PC-3 (cell line): Measurements from ENCODE around the gene LHFPL3. TPM values are rescaled to one million over a fixed set of nuclear protein-coding genes. Genes with fewer than 3 reads are reported as not detected.

Experiments used
- ATAC-seq: fragments of 200-7000 bp; cut with Tn5 transposase; 2 replicates; pipeline ENCODE4 v1.9.1; 2020; ENCODE audit warnings: mild to moderate bottlenecking, moderate library complexity
- BruUV-seq: library from RNA; stranded (reverse); fragments of 400-500 nt; replicated peaks from 2 replicates; lab custom pipeline; 2021; lab: Mats Ljungman, UMichigan
- CTCF ChIA-PET: fragments of 300-600 bp; sonication (Branson Sonifier 250); formaldehyde crosslinking; loops from one replicate; lab custom pipeline; 2022; ENCODE audit warnings: antibody characterized with exemption; lab: Charles Lee
- POLR2A ChIA-PET: fragments of 300-600 bp; sonication (Branson Sonifier 250); formaldehyde crosslinking; loops from one replicate; lab custom pipeline; 2022; ENCODE audit warnings: antibody characterized with exemption; ENCODE audit not compliant: unreplicated experiment; lab: Charles Lee
- DNase-seq: peaks from one replicate; pipeline ENCODE4 v3.0.0-alpha.2; 2015
- H2AFZ ChIP-seq: fragments of 300-600 bp; sonication (generic); 2 replicates; pipeline ENCODE4 v1.6.0; 2016; ENCODE audit warnings: antibody characterized with exemption, low read length
- H3F3A ChIP-seq: fragments of 300-600 bp; sonication (generic); one replicate; pipeline ENCODE4 v1.6.0; 2017; ENCODE audit warnings: antibody characterized with exemption, low read length, control low read depth, mild to moderate bottlenecking; ENCODE audit not compliant: unreplicated experiment
- H3K27ac ChIP-seq: fragments of 300-600 bp; sonication (generic); 2 replicates; pipeline ENCODE4 v1.5.1; 2016; ENCODE audit warnings: mild to moderate bottlenecking, low read length
- H3K27me3 ChIP-seq: fragments of 300-600 bp; sonication (generic); 2 replicates; pipeline ENCODE4 v1.6.1; 2016; ENCODE audit warnings: low read length, mixed read lengths
- H3K36me3 ChIP-seq: fragments of 300-600 bp; sonication (generic); 2 replicates; pipeline ENCODE4 v1.6.1; 2016; ENCODE audit warnings: low read depth, mixed run types, low read length, mixed read lengths
- H3K4me1 ChIP-seq: fragments of 300-600 bp; sonication (generic); 2 replicates; pipeline ENCODE4 v1.5.1; 2016; ENCODE audit warnings: low read length; ENCODE audit not compliant: insufficient read depth
- H3K4me2 ChIP-seq: fragments of 300-600 bp; sonication (generic); 2 replicates; pipeline ENCODE4 v1.6.0; 2016; ENCODE audit warnings: low read length
- H3K4me3 ChIP-seq: fragments of 300-600 bp; sonication (generic); 2 replicates; pipeline ENCODE4 v1.5.1; 2016; ENCODE audit warnings: mild to moderate bottlenecking, low read length, mixed read lengths
- H3K79me2 ChIP-seq: fragments of 300-600 bp; sonication (generic); 2 replicates; pipeline ENCODE4 v1.6.1; 2017; ENCODE audit warnings: low read length, mixed read lengths
- H3K9ac ChIP-seq: fragments of 300-600 bp; sonication (generic); 2 replicates; pipeline ENCODE4 v1.6.0; 2016; ENCODE audit warnings: mild to moderate bottlenecking, low read length
- H3K9me2 ChIP-seq: fragments of 300-600 bp; sonication (generic); replicated peaks from 2 replicates; pipeline ENCODE4 v1.6.1; 2016; ENCODE audit warnings: mixed run types, low read length, mixed read lengths
- H3K9me3 ChIP-seq: fragments of 300-600 bp; sonication (generic); 2 replicates; pipeline ENCODE4 v1.6.1; 2016; ENCODE audit warnings: low read length, mixed read lengths
- H4K20me1 ChIP-seq: fragments of 300-600 bp; sonication (generic); 2 replicates; pipeline ENCODE4 v1.6.1; 2016; ENCODE audit warnings: low read length, mixed read lengths
- EZH2 ChIP-seq: fragments of 300-600 bp; sonication (generic); IDR thresholded peaks from one replicate; pipeline ENCODE4 v1.6.1; 2017; ENCODE audit warnings: antibody characterized with exemption, mild to moderate bottlenecking, low read length; ENCODE audit not compliant: unreplicated experiment
- EZH2phosphoT487 ChIP-seq: fragments of 300-600 bp; sonication (generic); IDR thresholded peaks from 2 replicates; pipeline ENCODE4 v1.6.1; 2018; ENCODE audit warnings: mild to moderate bottlenecking, antibody characterized with exemption, low read length, borderline replicate concordance
- intact Hi-C: fragments of 100-400 bp; cut with micrococcal nuclease; formaldehyde crosslinking; loops from 2 replicates; pipeline ENCODE4 v1.9.0; 2023
- total RNA-seq: library from RNA; depleted of rRNA; stranded (reverse); fragments of >200 nt; gene quantifications from 2 replicates; pipeline ENCODE4 v1.2.3, GENCODE V29; 2014
- TF ChIP-seq, protein P1 (sequence below): fragments of 300-600 bp; sonication (generic); conservative IDR thresholded peaks from 2 replicates; pipeline ENCODE4 v1.5.1; 2017; ENCODE audit warnings: antibody characterized with exemption, low read depth, mild to moderate bottlenecking, low read length

LHFPL3 gene
- total RNA-seq, 1 experiment from 2014 or later, result not detected

- Histone ChIP-seq H3K27me3 (peaks cover 26% of the 10 kb centered on the region), H3K9me3 (no peaks in the 10 kb centered on the region), H3K4me2 (no peak overlapping the region), H4K20me1 (no peaks in the 10 kb centered on the region), H3K36me3 (no peaks in the 10 kb centered on the region), H3K9me2 (no peaks in the 10 kb centered on the region), H3F3A (no peaks in the 10 kb centered on the region), H3K79me2 (no peaks in the 10 kb centered on the region), H2AFZ (no peak overlapping the region), H3K4me1 (no peaks in the 10 kb centered on the region), H3K27ac (no peak overlapping the region), H3K9ac (no peak overlapping the region), H3K4me3 (no peak overlapping the region)
- TF ChIP-seq EZH2phosphoT487 (no peak), EZH2 (no peak)
- TF ChIP-seq, protein P1, sequence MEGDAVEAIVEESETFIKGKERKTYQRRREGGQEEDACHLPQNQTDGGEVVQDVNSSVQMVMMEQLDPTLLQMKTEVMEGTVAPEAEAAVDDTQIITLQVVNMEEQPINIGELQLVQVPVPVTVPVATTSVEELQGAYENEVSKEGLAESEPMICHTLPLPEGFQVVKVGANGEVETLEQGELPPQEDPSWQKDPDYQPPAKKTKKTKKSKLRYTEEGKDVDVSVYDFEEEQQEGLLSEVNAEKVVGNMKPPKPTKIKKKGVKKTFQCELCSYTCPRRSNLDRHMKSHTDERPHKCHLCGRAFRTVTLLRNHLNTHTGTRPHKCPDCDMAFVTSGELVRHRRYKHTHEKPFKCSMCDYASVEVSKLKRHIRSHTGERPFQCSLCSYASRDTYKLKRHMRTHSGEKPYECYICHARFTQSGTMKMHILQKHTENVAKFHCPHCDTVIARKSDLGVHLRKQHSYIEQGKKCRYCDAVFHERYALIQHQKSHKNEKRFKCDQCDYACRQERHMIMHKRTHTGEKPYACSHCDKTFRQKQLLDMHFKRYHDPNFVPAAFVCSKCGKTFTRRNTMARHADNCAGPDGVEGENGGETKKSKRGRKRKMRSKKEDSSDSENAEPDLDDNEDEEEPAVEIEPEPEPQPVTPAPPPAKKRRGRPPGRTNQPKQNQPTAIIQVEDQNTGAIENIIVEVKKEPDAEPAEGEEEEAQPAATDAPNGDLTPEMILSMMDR, result no peak
- ChIA-PET CTCF (no interaction called here), POLR2A (no interaction called here)
- no TSS peak for BruUV-seq
- intact Hi-C loops, result no loop called here
- no peak for DNase-seq
- ATAC-seq, result no peak
Observed at GRCh38 chr7:104431930-104432329, 103.5 kb downstream of the LHFPL3 start.

DNA sequence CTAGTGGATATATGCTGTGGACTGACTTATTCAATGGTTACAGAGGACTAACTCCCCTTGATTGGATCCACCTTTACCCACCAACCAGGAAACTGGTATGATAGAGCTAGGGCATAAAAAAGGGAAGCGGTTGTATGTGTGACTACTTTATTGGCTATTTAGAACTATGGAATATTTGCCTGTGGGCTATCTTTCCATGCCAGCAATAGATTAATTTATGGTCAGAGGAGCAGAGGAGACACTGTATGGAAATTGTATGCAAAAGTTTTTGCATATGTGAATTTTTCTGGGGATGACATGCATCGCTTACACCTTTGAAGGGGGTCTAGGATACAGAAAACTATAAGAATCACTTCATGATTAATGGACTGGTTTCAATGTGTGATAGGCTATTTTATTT is 105.7 kb downstream of the LHFPL3 start:
- ChIA-PET POLR2A (no interaction called here), CTCF (no interaction called here)
- BruUV-seq, result no TSS peak
- Histone ChIP-seq H3K4me3 (no peak overlapping the region), H2AFZ (no peak overlapping the region), H3K4me1 (no peaks in the 10 kb centered on the region), H3K9me3 (no peaks in the 10 kb centered on the region), H4K20me1 (no peaks in the 10 kb centered on the region), H3F3A (no peaks in the 10 kb centered on the region), H3K4me2 (no peak overlapping the region), H3K27me3 (peaks cover 15% of the 10 kb centered on the region), H3K79me2 (no peaks in the 10 kb centered on the region), H3K9ac (no peak overlapping the region), H3K9me2 (no peaks in the 10 kb centered on the region), H3K36me3 (no peaks in the 10 kb centered on the region), H3K27ac (no peak overlapping the region)
- TF ChIP-seq, protein P1, result no peak
- TF ChIP-seq EZH2phosphoT487 (no peak), EZH2 (no peak)
- intact Hi-C loops, result no loop called here
- ATAC-seq, result no peak
- no peak for DNase-seq

GRCh38 chr7:104442481-104442880 is 114.1 kb downstream of the LHFPL3 start:
- Histone ChIP-seq H3K4me3 (no peak overlapping the region), H2AFZ (no peak overlapping the region), H3K79me2 (no peaks in the 10 kb centered on the region), H4K20me1 (no peaks in the 10 kb centered on the region), H3K9me3 (no peaks in the 10 kb centered on the region), H3K9me2 (no peaks in the 10 kb centered on the region), H3K27me3 (peaks cover 34% of the 10 kb centered on the region), H3K9ac (no peak overlapping the region), H3K36me3 (no peaks in the 10 kb centered on the region), H3K4me2 (no peak overlapping the region), H3F3A (no peaks in the 10 kb centered on the region), H3K27ac (no peak overlapping the region), H3K4me1 (no peaks in the 10 kb centered on the region)
- CTCF ChIA-PET, result no interaction called here
- POLR2A ChIA-PET, result no interaction called here
- intact Hi-C loops, result no loop called here
- no TSS peak for BruUV-seq
- TF ChIP-seq EZH2, result no peak
- TF ChIP-seq, protein P1, result no peak
- TF ChIP-seq EZH2phosphoT487, result no peak
- ATAC-seq (no peak), DNase-seq (no peak)
